DOHH2 (cell line): ENCODE measurements around the gene TLE3.

Experiments used
- CTCF ChIP-seq: fragments of 200-600 bp; sonication (generic); IDR thresholded peaks from one replicate; pipeline ENCODE4 v1.5.1; 2014; ENCODE audit warnings: antibody characterized with exemption, mild to moderate bottlenecking, low read depth, low read length; ENCODE audit not compliant: poor library complexity, severe bottlenecking
- EZH2phosphoT487 ChIP-seq: fragments of 200-600 bp; sonication (generic); IDR thresholded peaks from 2 replicates; pipeline ENCODE4 v1.6.1; 2017; ENCODE audit warnings: borderline replicate concordance, mild to moderate bottlenecking, antibody characterized with exemption, low read length, moderate library complexity, mixed read lengths

DNA sequence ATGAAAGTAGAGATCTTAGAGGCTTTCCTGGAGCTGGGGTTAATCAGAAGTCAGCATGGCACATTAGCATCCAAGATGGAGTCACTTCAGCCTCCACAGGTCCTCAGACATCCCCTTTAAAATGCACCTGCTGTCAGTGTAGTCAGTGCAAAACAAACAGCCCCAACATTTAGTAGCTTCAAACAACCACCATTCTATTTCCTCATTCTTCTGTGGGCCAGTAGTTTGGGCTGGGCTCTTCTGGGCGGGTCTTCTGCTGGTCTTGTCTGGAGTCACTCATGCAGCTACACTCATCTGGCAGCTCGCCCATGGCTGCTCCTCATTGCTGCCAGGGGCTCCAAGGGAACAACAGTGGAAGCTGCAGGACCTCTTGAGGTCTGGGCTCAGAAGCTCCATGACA, 99.9 kb downstream of the TLE3 start:
- TF ChIP-seq CTCF (no peak), EZH2phosphoT487 (no peak)
